Body of pancreas (tissue), 4 donors: ENCODE data around the gene ADGRG3.

Experiments
- POLR2A ChIP-seq, 3 donors: fragments of 450-650 bp; IDR thresholded peaks; one replicate each; pipeline ENCODE4 v1.6.1; 2016; ENCODE audit warnings: antibody characterized with exemption in 3 of 3, mild to moderate bottlenecking in 2 of 3
- TF ChIP-seq, protein P1 (sequence below), 7 experiments: fragments of 450-650 bp in 4 of 7; fragments of 200-600 bp in 3 of 7; sonication (generic) in 3 of 7; IDR thresholded peaks; one replicate each; pipeline ENCODE4 v1.5.1; 2016 to 2019; ENCODE audit warnings: antibody characterized with exemption in 7 of 7

DNA sequence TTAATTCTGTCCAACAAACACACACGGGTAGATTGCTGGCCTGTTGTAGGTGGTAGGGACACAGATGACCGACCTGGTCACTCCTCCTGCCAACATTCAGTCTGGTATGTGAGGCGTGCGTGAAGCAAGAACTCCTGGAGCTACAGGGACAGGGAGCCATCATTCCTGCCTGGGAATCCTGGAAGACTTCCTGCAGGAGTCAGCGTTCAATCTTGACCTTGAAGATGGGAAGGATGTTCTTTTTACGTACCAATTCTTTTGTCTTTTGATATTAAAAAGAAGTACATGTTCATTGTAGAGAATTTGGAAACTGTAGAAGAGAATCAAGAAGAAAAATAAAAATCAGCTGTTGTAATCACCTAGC lies 3.5 kb upstream of the ADGRG3 start:
- TF ChIP-seq, protein P1, sequence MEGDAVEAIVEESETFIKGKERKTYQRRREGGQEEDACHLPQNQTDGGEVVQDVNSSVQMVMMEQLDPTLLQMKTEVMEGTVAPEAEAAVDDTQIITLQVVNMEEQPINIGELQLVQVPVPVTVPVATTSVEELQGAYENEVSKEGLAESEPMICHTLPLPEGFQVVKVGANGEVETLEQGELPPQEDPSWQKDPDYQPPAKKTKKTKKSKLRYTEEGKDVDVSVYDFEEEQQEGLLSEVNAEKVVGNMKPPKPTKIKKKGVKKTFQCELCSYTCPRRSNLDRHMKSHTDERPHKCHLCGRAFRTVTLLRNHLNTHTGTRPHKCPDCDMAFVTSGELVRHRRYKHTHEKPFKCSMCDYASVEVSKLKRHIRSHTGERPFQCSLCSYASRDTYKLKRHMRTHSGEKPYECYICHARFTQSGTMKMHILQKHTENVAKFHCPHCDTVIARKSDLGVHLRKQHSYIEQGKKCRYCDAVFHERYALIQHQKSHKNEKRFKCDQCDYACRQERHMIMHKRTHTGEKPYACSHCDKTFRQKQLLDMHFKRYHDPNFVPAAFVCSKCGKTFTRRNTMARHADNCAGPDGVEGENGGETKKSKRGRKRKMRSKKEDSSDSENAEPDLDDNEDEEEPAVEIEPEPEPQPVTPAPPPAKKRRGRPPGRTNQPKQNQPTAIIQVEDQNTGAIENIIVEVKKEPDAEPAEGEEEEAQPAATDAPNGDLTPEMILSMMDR (IDR thresholded peaks at IDR 0.05): no peak
- TF ChIP-seq POLR2A (IDR thresholded peaks at IDR 0.05): no peak
